SH-SY5Y (cell line): Measurements from ENCODE around the gene TOP2B.

Experiments used
- GATA2 ChIP-seq: IDR thresholded peaks from 2 replicates; pipeline ENCODE4 v1.6.1; 2011; ENCODE audit warnings: mild to moderate bottlenecking, low read depth, low read length
- GATA3 ChIP-seq: IDR thresholded peaks from 2 replicates; pipeline ENCODE4 v1.6.1; 2011; ENCODE audit warnings: low read depth, mild to moderate bottlenecking, low read length, moderate library complexity

DNA sequence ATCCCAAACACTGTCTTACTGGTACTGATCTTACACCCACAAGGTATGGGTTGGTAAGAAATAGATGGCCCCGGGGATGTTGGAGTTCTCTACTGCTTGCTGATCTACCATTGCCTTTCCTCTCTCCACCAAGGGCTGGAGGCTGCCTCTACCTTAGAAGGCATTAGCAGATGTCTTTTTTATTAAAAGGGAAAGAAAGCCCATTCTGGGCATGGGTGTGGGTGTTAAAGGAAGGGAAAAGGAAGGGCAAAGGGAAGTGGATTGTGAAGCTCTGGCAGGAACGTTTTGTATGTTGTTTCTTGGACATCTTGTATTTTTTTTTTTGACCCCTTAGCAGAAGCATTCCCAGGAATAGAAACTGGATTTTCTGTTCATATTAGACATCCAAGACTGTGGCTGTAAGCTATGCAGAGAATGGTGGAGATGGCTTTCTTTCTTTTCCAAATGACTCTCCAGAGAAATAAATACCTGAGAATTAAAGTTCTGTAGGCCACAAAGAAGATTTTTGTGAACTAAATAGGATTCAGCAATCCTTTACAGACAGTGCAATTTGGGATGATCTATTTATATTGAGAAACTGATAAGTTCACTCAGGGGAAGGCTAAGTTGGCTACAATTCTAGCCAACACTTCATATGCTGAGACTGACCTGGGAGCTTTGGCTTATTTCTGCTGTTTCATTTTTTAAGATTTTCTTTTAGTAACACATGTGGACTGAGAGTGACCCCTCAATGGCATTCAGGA, 108.8 kb downstream of the TOP2B start:
- TF ChIP-seq GATA2 (no peak), GATA3 (no peak)
